HG03457 (cell line): ENCODE data around the gene CACHD1.

ENCODE experiments used
- ATAC-seq: cut with Tn5 transposase; IDR thresholded peaks from one replicate; pipeline ENCODE4 v1.9.1; 2021; ENCODE audit warnings: moderate number of reproducible peaks; ENCODE audit not compliant: unreplicated experiment

CACHD1 gene

DNA sequence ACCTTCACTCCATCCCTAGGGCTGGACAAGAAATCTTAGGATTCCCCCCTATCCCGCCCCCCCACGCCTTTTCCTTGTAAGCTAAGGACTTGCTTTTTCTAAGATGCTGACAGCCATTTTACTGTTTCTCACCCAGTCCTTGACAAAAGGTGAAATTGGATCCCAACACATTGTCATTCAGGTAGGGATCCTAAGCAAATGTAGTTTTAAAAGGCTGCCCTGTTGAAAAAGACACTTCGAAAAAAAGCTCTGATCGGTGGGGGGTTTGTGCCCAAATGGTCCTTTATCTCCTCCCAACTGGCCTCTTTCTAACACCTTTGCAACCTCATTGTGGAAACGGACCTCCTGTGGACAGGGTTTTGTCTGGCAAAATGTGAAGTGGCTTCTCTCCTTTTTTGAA is 2.9 kb downstream of the CACHD1 start:
- no peak for ATAC-seq

DNA sequence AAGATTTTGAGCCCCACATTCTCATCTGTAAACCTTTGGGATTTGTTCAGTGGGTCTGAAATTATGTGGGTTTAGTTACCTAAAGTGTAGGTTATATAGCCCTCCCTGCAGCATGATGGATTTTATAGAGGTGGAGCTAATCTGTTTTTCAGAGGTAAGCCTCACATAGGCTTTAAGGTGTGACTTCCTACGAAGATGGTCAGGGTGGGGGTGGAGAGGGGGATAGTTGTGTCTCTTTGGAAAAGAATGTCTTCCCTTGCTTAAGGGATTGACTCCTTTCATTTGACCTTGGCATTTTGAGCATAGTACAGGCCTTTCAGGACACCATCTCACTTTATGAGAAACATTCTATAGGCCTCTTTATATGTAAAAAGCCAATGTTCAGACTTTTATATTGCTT is 3.4 kb downstream of the CACHD1 start:
- no peak for ATAC-seq

DNA sequence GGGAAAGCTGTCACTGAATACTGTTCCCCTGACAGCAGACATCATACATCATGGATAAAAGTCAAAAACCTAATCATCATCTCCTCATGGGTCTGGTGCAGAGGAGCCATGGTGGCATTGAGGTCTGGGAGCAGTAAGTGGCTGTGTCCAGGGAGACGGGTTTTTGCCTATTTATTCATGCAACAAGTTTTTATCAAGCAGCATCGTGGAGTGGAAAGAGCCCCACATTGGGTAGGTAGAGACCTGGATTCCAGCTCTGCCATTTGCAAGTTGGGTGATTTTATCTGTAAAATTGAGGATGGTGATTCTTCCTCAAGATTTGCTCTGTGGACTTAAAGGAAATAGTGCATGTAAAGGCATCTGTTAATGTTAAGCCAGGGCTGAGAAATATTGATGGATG is 4.2 kb downstream of the CACHD1 start:
- ATAC-seq, result no peak

DNA sequence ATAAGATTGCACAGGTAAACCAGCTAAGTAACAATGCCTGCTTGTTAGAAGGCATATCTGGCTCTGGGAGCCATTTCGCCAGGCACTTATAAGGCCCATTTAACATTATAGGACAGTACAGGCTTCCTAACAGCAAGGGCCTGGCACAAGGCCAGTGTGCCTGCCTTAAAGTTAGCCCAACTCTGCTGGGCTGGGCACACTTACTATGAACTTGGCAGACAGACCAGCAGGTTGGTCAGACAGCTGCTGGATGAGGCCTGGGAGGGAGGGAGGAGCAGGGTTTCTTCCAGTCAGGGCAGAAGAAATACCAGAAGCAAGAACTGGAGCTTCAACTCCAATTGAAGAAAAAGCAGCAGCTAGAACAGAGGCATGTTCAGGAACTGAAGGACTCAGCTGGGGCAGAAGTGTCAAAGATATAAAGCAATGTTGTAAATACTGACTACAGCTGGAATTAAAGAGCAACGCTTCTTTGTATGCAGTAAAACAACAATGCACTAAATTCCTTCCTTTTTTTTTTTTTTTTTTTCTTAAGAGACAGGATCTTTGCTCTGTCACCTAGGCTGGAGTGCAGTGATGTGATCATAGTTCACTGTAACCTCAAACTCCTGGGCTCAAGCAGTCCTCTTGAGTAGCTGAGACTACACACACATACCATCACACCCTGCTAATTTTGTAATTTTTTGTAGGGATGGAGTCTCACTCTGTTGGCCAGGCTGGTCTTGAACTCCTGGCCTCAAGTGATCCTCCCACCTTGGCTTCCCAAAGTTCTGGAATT is 4.9 kb downstream of the CACHD1 start:
- no peak for ATAC-seq

DNA sequence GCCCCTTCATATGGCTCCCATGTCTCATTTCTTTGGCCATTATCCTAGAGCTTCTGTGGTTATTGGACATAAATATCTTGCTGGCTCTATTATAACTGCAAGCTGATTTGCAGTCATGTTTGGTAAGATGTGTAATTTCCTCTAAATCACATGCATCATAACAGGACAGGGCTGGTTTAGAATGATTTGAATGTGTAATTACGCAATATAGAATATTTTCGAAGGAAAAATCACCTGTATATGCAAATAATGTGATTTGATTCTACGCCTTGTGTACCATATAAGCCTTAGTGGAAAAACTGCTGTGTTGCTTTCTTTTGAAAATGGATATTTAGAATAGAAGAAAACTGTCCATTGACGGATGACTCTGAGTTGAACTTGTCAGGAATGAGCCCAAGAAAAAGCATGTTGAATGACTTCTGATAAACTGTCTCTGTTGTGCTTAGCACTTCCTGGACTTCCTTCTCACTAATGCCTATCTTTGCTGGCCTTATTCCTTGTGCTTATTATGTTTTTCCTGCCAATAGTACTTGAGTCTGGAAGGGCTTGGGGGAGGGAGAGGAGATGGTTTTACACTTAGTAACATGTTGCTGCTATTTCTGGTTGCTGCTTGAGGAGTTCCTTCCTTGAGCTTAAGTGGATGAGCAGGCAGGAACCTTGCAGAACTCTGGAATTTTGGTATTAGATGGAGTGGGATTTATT is 6.5 kb downstream of the CACHD1 start:
- no peak for ATAC-seq

DNA sequence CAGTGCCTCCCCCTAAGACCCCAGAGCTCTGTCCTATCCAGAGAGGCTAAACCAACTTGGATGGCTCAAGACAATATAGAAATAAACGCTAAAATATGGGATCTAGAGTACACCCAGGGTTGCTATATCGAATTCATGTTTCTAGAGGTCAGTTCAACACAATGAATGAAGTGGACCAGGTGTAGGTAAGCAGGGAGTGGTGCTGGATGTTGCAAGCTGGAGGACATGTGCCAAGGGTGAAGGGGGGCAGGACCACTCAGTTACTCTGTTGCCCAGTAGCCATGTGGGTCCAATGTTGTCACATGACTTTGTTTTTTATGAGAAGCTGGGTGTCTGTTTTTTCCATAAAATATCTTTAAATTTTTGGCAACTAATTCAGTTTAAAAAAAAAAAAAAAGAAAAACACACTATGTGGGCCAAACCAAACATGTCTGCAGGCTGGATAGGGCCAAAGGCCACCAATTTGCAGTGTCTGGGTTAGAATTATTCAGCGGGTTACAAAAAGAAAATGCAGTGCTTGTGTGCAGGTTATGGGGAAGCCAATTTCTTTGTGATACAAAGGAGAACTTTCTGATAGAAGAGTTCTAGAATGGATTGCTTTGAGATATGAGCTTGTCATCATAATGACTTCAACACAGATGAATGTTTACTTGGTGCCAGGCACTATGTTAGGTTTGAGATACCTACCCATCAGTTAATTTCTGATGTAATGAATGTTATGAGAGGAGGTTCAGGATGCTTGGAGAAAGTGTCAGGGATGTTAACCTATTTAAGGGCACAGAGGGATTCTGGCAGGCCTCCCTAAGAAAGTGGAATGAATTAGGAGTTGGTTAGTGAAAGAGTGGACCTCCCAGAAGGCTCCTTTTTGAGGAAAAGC is 8.9 kb downstream of the CACHD1 start:
- no peak for ATAC-seq

DNA sequence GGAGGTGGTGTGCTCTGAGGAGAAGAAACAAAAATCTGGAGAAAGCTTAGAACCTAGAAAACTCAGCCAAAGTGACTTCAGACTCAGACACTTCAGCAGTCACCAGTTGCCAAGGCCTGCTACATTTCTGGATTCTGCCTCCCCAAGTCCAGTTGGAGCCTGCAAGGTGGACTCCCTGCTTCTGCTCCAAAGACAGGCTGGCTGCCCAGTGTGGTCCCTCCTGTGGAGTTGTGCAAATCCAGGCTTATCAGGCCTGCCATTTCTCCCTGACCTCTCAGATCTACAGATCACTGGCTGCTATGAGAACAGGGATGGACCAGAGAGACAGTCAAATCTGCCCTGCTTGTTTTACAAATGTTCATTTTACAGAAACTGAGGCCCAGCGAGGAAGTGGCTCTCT is 9.9 kb downstream of the CACHD1 start:
- ATAC-seq, result no peak

DNA sequence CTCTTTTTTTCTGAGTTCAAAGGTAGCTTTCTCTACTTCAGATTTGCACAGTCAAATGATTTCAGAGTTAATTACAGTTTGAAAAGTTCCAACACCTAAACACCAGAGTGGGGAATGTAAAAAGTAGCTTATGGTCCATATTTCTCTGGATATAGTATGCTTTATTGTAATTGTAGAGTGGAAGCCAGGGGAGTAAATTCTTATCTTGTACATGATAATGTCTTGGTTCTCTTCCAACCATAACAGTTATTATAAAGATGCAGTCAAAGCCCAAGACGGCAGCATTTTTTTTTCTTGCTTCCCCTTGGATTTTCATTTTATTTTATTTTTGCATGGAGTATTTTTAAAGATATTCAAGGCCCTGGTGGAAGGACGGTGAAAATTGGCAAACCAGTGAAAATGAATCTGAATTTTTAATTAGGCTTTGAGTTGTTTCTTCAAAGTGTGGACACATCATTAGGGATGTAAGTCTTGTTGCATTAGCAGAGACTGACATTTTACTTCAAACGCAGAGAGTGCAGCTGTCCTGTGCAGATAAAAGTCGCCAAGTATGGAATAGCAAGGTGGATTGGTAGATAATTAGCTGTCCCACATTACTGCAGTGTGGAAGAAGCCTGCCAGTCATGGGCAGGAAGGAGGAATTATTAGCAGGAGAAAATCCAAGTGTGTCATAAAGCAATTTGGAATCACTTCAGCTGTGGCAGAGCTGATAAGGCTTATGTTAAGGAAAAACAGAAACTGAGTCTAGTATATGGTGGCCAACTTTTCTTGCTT is 11.3 kb downstream of the CACHD1 start:
- no peak for ATAC-seq

DNA sequence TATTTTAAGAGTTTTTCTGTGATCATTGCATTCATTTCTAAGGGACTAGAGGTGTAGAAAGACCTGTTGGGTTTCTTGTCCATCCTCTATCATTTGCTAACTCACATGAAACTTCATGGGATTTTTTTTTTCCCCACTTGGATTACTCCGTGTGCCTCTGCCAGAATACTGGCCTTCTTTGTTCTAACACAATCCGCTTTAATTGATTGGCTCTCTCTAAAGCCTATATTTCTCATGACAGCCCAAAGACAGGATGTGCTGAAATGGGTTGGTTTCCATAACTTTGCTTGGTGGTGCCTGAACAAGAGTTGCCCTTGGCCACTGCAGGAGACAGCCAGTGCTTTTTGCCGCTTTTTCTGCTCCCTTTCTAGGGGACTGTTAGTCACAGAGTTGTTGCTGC is 12.2 kb downstream of the CACHD1 start:
- ATAC-seq, result no peak

DNA sequence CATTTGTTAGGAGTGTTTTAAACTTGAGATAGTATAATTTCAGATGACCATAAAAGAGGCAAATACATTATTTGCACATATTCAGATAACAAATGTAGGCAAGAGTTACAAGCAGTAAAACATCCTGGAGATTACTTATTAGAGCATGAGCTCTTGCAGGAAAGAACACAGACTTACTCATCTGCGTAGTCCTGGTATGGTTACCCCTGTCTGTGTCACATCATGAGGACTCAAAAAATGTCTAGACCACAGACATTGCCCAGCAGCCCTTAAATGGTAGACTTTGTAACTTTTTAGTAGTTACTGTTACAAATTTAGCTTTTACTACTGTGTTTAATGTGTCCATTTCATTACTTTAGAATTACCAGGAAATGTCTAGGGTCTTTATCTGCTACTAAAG is 12.8 kb downstream of the CACHD1 start:
- ATAC-seq, result no peak

DNA sequence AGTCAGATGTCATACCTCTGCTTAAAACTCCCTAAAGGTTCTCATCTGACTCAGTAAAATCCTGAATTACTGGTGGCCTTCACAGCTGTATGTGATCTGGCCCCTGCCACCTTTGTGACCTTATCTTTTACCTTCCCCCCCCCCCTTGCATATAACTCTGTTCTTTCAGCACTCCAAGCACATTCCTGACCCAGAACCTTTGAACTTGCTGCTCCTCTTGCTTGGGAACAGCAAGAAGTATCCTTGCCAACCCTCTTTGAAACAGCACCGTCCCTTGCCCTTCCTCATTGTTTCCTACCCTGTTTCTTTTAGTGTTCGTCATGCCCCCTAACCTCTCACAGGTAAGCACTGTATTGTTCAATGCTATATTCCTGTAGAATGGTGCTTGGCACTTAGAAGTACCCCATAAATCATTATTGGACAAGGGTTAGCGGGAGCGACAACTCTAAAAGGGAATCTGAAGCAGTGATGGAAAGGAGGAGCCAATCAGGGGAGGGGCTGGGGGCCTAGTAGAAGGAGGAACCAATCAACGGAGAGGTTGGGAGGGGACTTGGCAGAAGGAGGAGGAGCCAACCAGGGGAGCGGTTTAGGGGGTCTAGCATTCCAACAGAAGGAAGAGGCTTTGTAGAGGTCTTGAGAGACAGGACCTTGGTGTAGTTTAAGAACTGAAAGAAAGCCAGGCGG is 13.9 kb downstream of the CACHD1 start:
- no peak for ATAC-seq

DNA sequence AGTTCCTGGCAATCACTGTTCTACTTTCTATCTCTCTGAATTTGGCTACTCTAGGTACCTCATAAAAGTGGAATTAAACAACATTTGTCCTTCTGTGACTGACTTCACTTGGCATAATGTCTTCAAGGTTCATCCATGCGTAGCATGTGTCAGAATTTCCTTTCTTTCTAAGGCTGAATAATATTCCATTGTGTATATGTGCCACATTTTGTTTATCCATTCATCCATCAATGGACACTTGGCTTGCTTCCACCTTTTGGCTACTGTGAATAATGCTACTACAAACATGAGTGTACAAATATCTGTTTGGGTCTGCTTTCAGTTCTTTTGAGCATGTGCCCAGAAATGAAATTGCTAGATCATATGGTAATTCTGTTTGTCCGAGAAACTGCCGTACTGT is 14.7 kb downstream of the CACHD1 start:
- ATAC-seq, result no peak

DNA sequence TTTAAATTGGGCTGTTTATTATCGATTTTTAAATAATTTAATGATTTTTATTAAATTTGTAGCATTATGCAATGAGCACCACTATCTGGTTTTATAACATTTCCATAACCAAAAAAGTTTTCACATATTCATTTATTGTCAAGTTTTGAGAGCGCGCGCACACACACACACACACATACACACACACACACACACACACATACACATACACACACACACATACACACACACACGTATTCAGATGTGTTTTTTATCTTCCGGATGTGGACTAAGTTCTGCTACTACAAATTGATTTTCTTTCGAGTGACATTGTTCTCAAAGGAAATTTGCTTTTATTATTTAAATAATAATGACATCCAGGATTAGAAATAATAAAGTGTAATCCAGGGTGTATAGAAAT is 16.3 kb downstream of the CACHD1 start:
- no peak for ATAC-seq

DNA sequence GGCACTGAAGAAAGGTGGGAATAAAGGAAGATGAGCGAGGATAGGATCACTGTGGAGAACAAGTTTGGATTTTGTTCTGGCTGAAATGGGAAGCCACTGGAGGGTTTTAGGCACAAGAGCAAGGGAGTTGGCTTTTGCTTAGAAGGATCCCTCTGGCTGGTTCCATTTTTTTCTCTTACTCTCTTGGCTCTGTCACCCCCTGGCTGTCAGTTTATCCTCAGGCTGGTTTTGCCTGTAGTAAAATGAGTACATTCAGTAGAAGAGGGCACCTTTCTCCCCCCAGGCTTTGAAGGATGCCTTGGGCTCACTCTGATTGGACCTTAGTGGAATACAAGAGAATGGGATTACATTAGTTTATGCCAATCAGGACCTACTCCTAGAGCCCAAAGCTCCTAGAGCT is 17.1 kb downstream of the CACHD1 start:
- ATAC-seq, result no peak

DNA sequence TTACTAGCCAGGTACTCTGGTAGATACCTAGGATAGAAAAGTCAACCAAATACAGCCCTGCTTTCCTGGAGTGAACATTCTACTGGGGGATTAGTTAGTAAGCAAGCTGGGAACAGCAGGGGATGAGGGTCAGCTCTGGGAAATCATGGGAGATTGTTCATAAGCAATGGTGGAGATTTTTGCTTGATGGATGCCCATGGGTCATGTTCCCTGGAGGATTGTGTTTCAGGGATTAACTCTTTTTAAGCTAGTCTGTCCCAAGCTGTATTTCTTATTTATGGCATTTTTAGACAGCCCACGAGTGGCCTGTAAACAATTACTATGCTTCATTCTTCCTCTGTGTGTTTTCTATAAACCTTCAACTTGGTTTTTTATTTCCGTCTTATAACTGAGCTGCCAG is 18.9 kb downstream of the CACHD1 start:
- no peak for ATAC-seq

DNA sequence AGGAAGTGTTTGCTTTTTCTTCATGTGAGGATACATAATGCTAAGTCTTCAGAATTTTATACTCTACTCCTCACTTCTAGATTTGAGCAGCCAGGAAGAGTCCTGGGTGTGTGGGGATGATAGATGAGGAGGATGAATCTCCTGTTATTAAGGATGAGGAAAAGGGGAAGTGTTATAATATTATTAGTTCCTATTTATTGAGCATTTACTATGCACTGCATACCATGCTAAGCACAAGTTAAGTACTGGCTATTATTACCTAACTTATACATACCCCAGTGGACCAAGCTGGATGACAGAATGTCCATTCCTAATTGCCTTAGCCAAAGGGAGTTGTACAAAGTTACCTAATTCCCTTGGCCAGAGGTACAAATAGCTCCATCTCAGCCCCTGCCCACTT is 19.8 kb downstream of the CACHD1 start:
- no peak for ATAC-seq

DNA sequence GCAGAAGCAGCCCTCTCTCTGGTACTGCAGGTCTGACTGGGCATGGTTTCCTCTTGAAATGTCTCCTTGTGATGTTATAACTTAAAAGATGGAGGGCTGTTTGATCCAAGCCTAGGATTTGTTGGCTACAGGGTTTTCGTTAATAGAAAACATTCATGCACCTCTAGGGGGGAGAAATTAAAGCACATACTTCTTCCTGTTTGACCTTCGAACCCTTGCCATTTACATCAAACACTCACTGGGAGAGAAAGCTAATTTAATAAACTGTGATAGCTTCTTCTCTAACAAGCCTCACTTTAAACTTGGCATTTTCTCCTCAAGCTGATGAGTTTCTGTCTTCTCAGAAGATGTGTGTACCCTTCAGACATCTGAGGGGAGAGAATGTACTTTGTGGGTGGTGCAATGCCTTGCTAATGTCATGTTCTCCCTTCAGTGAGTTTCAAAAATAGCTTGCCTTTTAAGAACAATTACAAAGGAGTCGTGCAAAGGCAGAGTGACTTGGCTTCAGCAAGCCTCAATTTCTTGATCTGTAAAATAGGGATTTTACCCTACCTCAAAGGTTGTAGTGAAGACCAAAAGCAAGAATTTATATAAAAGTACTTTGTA is 20.4 kb downstream of the CACHD1 start:
- no peak for ATAC-seq

DNA sequence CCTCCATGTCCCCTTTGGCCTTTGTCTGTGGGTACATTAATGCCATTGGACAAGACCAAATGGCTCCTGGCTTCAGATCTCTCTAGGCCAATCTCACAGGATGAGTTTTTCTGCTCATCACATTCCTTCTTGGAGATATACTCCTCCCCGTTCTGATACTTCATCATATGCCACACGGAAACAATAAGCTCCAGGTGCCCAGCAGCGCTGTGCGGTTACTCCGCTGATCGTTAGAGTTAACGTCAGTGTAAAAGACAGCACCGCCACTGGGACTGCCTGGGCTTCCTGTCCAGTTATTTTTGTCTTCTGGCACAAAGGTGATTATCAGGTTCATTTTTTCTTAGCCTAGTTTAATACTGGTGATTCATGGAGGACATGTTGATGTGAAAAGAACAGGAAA is 22.5 kb downstream of the CACHD1 start:
- no peak for ATAC-seq

DNA sequence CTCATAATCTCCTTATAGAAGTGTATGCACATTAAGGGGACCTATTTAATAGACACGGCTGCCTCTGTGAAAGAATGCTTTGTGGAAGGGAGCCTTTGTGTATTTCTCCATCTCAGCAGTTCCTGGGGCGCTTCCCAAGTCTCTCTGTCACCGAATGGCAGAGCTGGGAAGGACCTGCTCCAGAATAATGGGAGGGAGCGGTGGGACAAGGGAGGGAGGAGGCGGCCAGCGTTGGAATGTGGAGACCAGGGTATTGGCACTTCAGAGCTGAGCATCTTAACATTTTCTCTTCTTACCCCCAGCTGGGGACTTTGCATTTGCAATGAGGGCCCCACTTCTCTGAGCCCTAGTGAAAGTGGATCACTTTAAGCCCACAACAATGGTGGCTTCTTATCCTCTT is 23.9 kb downstream of the CACHD1 start:
- no peak for ATAC-seq

DNA sequence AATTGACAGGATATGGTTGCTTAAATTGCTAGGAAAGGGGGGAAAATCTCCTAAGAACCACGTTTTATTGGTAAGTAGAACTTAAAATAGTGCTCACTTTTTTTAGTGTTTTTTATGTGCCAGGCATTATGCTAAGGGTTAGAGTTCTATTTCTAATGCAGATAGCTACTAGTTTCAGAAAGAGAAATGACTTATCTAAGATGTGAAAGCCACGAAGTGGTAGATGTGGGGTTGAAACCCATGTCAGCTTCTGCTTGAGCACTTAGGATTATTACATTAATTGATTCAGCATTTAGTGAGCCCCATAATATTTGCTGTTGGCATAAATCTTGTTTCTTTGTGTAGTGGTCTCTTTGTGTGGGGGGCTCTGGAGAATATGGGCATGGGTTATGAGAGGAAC is 24.7 kb downstream of the CACHD1 start:
- no peak for ATAC-seq
